VCaP (cell line): ENCODE results near the gene ACMSD.
A peak's percentile ranks its signal among the peaks of the same experiment; 100 is the strongest.
"Not testable (repeated sequence)": the region's sequence is repeated elsewhere in the genome, so short reads cannot be mapped to it uniquely, and the experiment has no call there.

Experiments
- H3K27ac ChIP-seq: fragments of 450-650 bp; 2 replicates; pipeline ENCODE4 v1.5.1; 2017
- TF ChIP-seq, protein P1 (sequence below): fragments of 450-650 bp; conservative IDR thresholded peaks from 2 replicates; pipeline ENCODE4 v1.5.1; 2017; ENCODE audit warnings: mild to moderate bottlenecking, moderate library complexity

The ACMSD gene

GRCh38 chr2:134906726-134907125 lies 68.3 kb downstream of the ACMSD start:
- TF ChIP-seq, protein P1, sequence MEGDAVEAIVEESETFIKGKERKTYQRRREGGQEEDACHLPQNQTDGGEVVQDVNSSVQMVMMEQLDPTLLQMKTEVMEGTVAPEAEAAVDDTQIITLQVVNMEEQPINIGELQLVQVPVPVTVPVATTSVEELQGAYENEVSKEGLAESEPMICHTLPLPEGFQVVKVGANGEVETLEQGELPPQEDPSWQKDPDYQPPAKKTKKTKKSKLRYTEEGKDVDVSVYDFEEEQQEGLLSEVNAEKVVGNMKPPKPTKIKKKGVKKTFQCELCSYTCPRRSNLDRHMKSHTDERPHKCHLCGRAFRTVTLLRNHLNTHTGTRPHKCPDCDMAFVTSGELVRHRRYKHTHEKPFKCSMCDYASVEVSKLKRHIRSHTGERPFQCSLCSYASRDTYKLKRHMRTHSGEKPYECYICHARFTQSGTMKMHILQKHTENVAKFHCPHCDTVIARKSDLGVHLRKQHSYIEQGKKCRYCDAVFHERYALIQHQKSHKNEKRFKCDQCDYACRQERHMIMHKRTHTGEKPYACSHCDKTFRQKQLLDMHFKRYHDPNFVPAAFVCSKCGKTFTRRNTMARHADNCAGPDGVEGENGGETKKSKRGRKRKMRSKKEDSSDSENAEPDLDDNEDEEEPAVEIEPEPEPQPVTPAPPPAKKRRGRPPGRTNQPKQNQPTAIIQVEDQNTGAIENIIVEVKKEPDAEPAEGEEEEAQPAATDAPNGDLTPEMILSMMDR, result no peak
- H3K27ac ChIP-seq, result no peak overlapping the region

DNA sequence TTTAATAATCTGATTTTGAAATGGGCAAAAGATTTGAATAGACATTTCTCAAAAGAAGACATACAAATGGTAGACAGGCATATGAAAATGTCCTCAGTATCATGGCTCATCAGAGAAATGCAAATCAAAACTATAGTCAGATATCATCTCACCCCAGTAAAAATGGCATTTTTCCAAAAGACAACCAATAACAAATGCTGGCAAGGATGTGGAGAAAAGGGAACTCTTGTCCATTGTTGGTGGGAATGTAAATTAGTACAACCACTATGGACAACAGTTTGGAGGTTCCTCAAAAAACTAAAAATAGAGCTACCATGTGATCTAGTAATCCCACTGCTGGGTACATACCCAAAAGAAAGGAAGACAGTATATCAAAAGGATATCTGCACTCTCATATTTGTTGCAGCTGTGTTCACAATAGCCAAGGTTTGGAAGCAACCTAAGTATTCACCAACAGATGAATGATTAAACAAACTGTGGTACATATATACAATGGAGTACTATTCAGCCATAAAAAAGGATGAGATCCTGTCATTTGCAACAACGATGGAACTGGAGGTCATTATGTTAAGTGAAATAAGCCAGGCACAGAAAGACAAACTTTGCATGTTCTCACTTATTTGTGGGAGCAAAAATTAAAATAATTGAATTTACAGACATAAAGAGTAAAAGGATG lies 69.2 kb downstream of the ACMSD start:
- not testable (repeated sequence) for H3K27ac ChIP-seq

DNA sequence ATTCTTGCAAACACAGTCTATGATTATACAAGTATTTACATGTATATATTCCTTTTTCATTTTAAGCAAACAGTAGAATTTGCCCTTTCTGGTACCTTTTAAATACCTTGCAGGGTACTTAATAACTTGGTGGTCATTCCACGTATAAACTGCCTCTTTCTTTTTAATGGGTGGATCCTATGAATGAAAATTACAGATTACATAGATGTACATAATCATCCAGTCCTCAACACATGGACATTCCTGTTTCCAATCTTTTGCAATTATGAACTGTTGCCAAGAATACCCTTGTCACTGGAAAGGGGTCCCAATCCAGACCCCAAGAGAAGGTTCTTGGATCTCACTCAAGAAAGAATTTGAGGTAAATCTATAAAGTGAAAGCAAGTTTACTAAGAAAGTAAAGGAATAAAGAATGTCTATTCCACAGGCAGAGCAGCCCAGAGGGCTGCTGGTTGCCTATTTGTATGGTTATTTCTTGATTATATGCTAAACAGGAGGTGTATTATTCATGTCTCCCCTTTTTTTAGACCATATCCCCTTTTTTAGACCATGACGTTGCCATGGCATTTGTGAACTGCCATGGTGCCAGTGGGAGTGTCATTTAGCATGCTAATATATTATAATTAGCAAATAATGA lies 72.5 kb downstream of the ACMSD start:
- H3K27ac ChIP-seq, result no peak overlapping the region
- TF ChIP-seq, protein P1, result no peak

GRCh38 chr2:134911400-134911785 lies 73.0 kb downstream of the ACMSD start:
- H3K27ac ChIP-seq, result no peak overlapping the region
- TF ChIP-seq, protein P1, result no peak

DNA sequence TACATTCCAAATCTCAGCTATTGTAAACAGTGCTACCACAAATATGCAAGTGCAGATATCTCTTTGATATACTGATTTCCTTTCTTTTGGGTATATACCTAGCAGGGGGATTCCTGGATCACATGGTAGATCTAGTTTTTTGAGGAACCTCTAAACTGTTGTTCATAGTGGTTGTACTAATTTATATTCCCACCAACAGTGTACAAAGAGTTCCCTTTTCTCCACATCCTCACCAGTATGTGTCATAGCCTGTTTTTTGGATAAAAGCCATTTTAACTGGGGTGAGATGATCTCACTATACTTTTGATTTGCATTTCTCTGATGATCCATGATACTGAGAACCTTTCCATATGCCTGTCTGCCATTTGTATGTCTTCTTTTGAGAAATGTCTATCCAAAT lies 73.9 kb downstream of the ACMSD start:
- TF ChIP-seq, protein P1, result no peak
- H3K27ac ChIP-seq, result no peak overlapping the region

DNA sequence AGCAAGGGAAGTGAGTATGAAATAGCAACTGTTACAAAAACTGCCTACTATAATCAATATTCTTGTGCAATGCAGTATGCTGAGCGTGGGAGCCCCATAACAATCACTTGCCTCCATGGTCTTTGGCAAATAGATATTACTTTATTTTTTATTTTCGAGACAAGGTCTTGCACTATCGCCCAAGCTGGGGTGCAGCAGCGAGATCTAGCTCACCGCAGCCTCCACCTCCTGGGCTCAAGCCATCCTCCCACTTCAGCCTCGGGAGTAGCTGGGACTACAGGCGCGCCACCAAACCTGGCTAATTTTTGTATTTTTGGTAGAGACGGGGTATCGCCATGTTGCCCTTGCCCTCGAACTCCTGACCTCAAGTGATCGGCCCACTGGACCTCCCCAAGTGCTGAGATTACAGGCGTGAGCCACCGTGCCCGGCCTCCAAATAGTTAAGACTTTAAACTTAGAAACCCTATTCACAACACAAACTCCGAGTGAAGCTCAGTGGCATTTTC lies 79.0 kb downstream of the ACMSD start:
- peak overlapping the region; percentile 97 for H3K27ac ChIP-seq
- TF ChIP-seq, protein P1, result no peak

DNA sequence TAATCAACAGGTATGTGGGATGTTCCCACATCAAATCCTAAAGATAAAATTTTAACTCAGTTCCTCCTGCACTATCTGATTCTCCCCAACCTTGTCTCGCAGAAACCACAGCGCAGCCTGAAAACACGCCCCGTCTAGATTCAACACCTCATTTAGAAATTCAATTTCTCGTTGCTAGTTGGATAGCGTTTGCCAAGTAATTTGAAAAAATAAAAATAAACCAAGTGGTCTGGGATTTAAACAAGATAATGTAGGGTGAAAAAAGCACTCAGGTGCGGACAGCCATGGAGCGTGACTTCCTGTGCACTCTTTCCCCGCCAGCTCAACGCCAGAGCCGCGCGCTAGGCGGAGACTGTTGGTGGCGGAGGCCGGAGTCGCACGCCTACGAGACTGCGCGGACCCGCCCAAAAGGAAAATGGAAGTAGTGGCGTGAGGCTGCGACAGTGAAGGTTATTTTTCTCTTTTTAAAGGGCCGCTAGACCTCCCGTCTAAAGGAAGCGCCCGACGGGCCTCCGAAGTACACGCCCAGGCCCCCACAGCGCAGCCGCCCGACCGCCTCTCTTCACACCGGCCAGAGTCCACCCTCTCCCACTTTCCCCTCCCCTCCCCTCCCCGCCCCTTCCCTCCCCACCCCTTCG lies 79.6 kb downstream of the ACMSD start:
- TF ChIP-seq, protein P1, result peak; percentile 28

More for the DNA sequence above, 79.6 kb downstream of the ACMSD start:
- peak overlapping the region; percentile 97 for H3K27ac ChIP-seq
